Ascending aorta (tissue), 2 donors: ENCODE results near the gene EGFLAM. TPM values are rescaled to one million over a fixed set of nuclear protein-coding genes. Genes with fewer than 3 reads are reported as not detected.

Source experiments
- DNase-seq, 2 donors: peaks; one replicate each; pipeline ENCODE4 v3.0.0-alpha.2; 2019; ENCODE audit warnings: low spot score in 2 of 2
- H3K27ac ChIP-seq, 2 donors: fragments of 200-600 bp; sonication (generic); one replicate each; pipeline ENCODE4 v1.5.1; 2016 to 2017; ENCODE audit warnings: mild to moderate bottlenecking in 1 of 2
- H3K27me3 ChIP-seq: fragments of 200-600 bp; sonication (generic); one replicate; pipeline ENCODE4 v1.5.1; 2017
- H3K36me3 ChIP-seq, 2 donors: fragments of 200-600 bp; sonication (generic); one replicate each; pipeline ENCODE4 v1.5.1; 2016
- H3K4me1 ChIP-seq, 2 donors: fragments of 200-600 bp; sonication (generic); one replicate each; pipeline ENCODE4 v1.5.1; 2016 to 2017; ENCODE audit warnings: mild to moderate bottlenecking in 1 of 2
- H3K4me3 ChIP-seq, 2 donors: fragments of 200-600 bp; sonication (generic); one replicate each; pipeline ENCODE4 v1.5.1; 2016 to 2017; ENCODE audit warnings: mild to moderate bottlenecking in 1 of 2
- H3K9me3 ChIP-seq, 2 donors: fragments of 200-600 bp; sonication (generic); one replicate each; pipeline ENCODE4 v1.5.1; 2016
- intact Hi-C: fragments of 100-400 bp; cut with DNase I; formaldehyde crosslinking; loops from one replicate; pipeline ENCODE4 v1.15.1; 2023
- total RNA-seq: library from RNA; depleted of rRNA; stranded (reverse); fragments of >200 nt; gene quantifications from one replicate; pipeline ENCODE4 v1.1.0, GENCODE V29; 2016
- TF ChIP-seq, protein P1 (sequence below), 3 experiments: fragments of 200-600 bp in 2 of 3; fragments of 450-650 bp in 1 of 3; sonication (generic) in 2 of 3; IDR thresholded peaks; one replicate each; pipeline ENCODE4 v1.5.1; 2016 to 2019; ENCODE audit warnings: antibody characterized with exemption in 3 of 3, mild to moderate bottlenecking in 1 of 3, moderate library complexity in 1 of 3

The EGFLAM gene
- total RNA-seq, 1 donor from 2014 or later = 4.2 TPM

DNA sequence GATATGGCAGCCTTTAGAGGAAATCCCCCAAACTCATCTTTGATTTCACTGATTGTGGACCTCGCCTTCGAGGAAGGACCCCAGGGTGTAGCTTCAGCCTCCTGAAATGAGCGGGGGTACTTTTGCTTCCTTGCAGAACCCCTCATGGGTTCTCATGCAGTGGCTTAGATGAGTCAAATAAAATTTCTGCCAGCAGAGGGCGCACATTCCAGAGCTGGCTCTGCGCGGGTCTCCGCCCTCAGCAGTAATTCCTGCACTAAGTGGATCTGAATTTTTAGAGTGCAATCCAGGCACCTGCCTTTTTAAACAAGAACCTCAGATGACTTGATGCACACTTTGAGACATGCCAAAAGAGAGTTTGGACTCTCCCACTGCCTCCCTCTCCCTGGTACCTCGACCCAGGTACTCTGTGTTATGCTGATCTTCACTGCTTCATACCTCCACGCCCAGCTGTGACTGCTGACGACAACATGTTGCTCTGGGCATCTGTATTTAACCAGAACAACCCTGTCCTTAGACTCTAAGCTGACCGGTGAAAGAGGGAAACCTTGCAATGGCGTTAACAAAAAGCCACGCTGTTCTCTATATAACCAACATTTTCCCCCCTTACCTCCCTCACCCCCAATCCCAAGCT is 7.3 kb downstream of the EGFLAM start:
- H3K4me1 ChIP-seq = no peaks in the 10 kb centered on the region
- H3K27me3 ChIP-seq = no peaks in the 10 kb centered on the region
- no peaks in the 10 kb centered on the region for H3K36me3 ChIP-seq
- H3K9me3 ChIP-seq = no peaks in the 10 kb centered on the region
- H3K4me3 ChIP-seq = no peak overlapping the region
- TF ChIP-seq, protein P1, sequence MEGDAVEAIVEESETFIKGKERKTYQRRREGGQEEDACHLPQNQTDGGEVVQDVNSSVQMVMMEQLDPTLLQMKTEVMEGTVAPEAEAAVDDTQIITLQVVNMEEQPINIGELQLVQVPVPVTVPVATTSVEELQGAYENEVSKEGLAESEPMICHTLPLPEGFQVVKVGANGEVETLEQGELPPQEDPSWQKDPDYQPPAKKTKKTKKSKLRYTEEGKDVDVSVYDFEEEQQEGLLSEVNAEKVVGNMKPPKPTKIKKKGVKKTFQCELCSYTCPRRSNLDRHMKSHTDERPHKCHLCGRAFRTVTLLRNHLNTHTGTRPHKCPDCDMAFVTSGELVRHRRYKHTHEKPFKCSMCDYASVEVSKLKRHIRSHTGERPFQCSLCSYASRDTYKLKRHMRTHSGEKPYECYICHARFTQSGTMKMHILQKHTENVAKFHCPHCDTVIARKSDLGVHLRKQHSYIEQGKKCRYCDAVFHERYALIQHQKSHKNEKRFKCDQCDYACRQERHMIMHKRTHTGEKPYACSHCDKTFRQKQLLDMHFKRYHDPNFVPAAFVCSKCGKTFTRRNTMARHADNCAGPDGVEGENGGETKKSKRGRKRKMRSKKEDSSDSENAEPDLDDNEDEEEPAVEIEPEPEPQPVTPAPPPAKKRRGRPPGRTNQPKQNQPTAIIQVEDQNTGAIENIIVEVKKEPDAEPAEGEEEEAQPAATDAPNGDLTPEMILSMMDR (IDR thresholded peaks at IDR 0.05) = peak in 2 of 3 experiments; percentile 35 to 55
- intact Hi-C loops = no loop called here
- H3K27ac ChIP-seq = no peak overlapping the region
- DNase-seq = no peak

DNA sequence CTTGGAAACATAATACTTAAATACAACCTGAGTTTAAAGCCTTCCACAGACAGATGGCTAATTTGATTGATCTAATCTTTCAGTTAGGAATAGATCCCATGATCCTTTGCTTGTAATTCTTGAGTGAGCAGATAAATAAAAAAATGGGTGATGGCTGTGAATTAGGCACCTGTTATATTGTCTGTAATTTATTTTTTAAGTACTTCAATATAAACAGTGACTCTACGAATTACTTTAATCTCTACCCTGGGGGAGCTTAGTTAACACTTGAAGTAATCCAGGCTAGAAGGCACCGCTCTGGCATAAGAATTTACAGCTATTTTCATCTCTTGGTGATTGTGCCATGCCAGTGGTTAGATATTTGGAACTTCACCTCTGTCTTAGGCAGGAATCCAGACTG is 9.0 kb downstream of the EGFLAM start:
- Histone ChIP-seq H3K36me3 (no peaks in the 10 kb centered on the region), H3K27me3 (no peaks in the 10 kb centered on the region), H3K9me3 (no peaks in the 10 kb centered on the region), H3K4me3 (no peak overlapping the region), H3K4me1 (no peaks in the 10 kb centered on the region), H3K27ac (no peak overlapping the region)
- DNase-seq = no peak
- TF ChIP-seq, protein P1 (IDR thresholded peaks at IDR 0.05) = no peak
- intact Hi-C loops = no loop called here

DNA sequence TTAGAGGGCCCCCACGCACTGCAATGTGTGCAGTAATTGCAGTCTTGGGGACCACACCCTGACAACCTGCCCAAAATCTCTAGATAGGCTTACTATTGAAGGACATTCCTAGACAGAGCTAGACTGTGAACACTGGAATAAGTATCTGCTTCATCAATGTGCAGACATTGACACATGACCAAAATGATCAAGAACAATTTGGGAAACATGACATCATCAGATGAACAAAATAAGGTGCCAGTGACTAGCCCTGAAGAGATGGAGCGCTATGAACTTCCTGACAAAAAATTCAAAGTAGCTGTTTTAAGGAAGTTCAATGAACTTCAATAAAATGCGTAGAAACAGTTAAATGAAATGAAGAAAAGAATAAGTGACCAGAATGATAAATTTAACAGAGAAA is 15.3 kb downstream of the EGFLAM start:
- intact Hi-C loops = no loop called here
- Histone ChIP-seq H3K9me3 (peaks cover 0 to 6% of the 10 kb centered on the region in 2 donors), H3K27ac (no peak overlapping the region), H3K27me3 (no peaks in the 10 kb centered on the region), H3K4me1 (no peaks in the 10 kb centered on the region), H3K36me3 (no peaks in the 10 kb centered on the region), H3K4me3 (no peak overlapping the region)
- TF ChIP-seq, protein P1 (IDR thresholded peaks at IDR 0.05) = no peak
- DNase-seq = no peak

DNA sequence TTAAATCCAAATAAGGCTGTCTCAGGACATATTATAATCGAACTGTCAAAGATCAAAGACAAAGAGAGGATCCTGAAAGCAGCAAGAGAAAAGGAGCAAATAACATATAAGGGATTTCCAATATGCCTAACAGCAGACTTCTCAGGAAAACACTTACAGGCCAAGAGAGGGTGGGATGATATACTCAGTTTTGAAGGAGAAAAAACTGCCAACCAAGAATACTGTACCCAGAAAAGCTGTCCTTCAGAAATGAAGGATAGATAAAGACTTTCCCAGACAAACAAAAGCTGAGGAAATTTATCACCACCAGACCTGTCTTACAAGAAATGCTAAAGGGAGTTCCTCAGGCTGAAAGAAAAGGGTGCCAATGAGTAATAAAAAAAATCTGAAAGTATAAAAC is 16.0 kb downstream of the EGFLAM start:
- TF ChIP-seq, protein P1 (IDR thresholded peaks at IDR 0.05) = no peak
- Histone ChIP-seq H3K27me3 (no peaks in the 10 kb centered on the region), H3K36me3 (no peaks in the 10 kb centered on the region), H3K4me3 (no peak overlapping the region), H3K4me1 (no peaks in the 10 kb centered on the region), H3K27ac (no peak overlapping the region), H3K9me3 (peaks cover 0 to 6% of the 10 kb centered on the region in 2 donors)
- no peak for DNase-seq
- intact Hi-C loops = no loop called here

DNA sequence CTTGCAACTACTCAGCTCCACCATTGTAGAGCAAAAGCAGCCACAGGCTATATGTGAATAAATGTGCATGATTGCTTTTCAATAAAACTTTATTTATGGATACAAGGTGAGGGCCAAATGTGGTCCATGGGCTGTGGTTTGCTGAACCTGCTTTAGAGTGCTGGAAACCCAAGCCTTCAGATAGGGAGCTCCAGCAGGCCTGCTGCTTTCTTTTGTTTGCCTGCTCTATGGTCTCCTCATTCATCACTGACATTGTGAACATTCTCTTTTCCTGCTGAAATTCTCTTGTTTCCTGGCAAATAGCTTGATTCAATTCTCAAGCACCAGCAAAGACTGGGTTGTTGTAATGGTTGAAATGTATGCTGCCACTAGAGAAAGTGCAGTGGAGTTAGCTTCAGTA is 26.0 kb downstream of the EGFLAM start:
- H3K4me1 ChIP-seq = no peaks in the 10 kb centered on the region
- DNase-seq = no peak
- H3K36me3 ChIP-seq = no peaks in the 10 kb centered on the region
- no peak overlapping the region for H3K4me3 ChIP-seq
- no peaks in the 10 kb centered on the region for H3K9me3 ChIP-seq
- TF ChIP-seq, protein P1 (IDR thresholded peaks at IDR 0.05) = no peak
- no peaks in the 10 kb centered on the region for H3K27me3 ChIP-seq
- intact Hi-C loops = no loop called here
- no peak overlapping the region for H3K27ac ChIP-seq

DNA sequence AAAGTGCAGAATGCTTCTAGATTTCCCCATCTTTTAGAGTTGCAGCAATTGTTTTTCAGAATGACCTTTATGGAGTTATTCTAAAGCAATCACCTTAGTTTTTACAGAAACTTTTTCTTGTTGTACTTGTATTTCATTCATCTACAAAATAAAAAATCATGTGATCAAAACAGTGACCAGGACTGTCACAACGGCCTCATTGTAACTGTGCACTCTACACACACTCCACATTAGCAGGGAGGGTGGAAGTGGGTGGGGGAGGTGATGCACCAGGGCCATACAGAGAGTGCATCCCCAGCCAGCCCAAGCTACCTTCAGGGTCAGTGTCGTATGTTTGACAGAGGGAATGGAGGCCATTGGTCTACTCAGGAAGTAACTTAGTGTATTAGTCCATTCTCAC is 26.9 kb downstream of the EGFLAM start:
- H3K27me3 ChIP-seq = no peaks in the 10 kb centered on the region
- no peaks in the 10 kb centered on the region for H3K9me3 ChIP-seq
- no peak overlapping the region for H3K4me3 ChIP-seq
- TF ChIP-seq, protein P1 (IDR thresholded peaks at IDR 0.05) = no peak
- no peaks in the 10 kb centered on the region for H3K36me3 ChIP-seq
- no peak for DNase-seq
- no peaks in the 10 kb centered on the region for H3K4me1 ChIP-seq
- H3K27ac ChIP-seq = no peak overlapping the region
- intact Hi-C loops = no loop called here
